IPS-NIHi7 (cell line): Measurements from ENCODE around the gene MIPEP.

Source experiments
- DNase-seq: peaks from one replicate; pipeline ENCODE4 v3.0.0; 2012; ENCODE audit warnings: mixed read lengths; ENCODE audit errors: extremely low spot score

Gene MIPEP

DNA sequence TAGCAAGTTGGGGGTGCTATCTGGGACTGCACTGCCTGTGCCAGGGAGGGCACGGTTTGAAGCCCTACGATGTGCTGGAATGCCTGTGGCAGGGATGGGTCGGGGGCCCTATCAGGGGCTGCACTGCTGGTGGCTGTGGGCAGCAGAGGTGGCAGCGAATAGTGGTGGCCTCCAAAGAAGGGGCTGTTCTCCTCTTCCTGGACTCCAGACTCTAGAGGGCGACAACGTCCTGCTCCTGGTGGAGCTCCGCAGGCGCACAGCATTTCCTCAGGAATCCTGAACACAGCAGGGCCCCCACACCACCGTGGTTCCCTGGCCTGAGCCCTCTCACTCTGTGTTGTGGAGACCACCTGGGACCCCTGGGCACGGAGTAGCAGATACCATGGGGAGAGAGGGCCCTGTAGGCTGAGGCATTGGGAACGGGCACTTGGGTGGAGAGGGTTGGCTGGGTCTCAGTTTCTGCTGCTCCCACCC lies 173.4 kb downstream of the MIPEP start:
- DNase-seq = peak; percentile 74

GRCh38 chr13:23715092-23715761 lies 174.0 kb downstream of the MIPEP start:
- DNase-seq = no peak

DNA sequence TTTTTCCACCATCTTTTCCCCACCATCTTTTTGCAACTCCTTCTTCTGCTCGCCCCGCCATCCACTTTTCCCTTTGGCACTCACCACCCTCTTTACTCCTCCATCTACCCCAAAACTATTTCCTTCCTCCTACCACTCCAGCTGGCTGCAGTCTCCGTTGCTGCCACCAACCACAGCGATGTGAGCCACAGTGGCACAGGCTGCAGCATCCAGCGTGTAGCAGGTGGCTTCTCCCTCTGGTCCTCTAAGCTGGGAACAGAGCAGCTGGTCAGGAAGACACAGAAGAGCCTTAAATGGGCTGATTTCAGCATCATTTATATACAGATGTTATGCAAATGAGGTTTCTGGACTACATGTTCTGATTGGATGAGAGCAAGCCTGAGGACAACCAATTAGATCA lies 174.5 kb downstream of the MIPEP start:
- DNase-seq = no peak

DNA sequence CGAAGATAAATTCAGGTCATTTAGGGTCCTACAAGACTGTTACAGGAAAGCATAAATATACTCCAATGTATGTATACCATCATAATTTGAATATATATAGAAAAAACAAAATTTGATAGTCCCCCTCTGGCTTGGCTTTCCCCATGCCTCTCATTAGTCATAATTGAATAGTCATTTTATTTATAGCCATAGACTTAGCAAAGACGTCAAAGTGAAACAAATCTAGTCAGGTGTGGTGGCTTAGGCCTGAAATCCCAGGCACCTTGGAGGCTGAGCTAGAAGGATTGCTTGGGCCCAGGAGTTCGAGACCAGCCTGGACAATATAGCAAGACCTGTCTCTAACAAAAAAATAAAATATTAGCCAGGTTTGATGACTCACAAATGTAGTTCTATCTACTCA lies 177.8 kb downstream of the MIPEP start:
- no peak for DNase-seq

GRCh38 chr13:23710366-23710765 lies 178.8 kb downstream of the MIPEP start:
- DNase-seq = no peak

DNA sequence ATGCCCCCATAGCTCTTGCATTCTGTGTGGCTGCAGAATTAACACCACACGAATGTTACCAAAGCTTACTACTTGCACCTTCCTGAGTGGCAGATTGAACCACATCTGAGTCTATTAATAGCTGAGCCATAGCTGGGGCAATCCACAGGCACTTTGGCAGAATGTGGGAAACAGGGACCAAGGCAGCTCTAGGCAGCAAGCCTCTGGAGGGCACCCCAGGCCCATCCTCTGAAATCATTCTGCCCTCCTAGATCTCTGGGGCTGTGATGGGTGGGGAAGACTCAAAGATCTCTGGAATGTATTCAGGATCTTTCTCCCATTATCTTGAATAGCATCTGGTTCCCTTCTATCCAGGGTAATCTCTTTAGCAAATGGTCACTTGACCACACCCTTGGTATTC lies 179.7 kb downstream of the MIPEP start:
- no peak for DNase-seq

DNA sequence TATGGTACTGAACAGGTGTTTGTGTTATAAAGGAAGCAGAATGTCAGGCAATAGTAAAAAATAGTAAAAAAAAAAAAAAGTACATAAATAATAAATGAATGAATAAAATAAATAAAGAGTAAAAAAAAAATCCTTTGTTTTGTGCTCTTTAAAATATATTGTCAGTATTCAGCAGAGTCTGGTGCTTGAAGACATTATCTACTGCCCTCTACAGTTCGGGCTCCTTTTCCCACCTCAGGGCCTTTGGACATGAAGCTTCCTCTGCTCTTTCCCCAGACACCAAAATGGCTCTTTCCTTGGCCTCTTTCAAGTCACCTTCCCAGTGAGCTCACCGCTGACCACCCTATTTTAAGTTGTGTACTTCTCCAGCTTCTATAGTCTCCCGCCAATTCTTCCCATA lies 181.5 kb downstream of the MIPEP start:
- no peak for DNase-seq

- no peak for DNase-seq
These were observed 183.6 kb downstream of the MIPEP start for GRCh38 chr13:23705583-23705982.

GRCh38 chr13:23703246-23703860 lies 185.8 kb downstream of the MIPEP start:
- DNase-seq = no peak

DNA sequence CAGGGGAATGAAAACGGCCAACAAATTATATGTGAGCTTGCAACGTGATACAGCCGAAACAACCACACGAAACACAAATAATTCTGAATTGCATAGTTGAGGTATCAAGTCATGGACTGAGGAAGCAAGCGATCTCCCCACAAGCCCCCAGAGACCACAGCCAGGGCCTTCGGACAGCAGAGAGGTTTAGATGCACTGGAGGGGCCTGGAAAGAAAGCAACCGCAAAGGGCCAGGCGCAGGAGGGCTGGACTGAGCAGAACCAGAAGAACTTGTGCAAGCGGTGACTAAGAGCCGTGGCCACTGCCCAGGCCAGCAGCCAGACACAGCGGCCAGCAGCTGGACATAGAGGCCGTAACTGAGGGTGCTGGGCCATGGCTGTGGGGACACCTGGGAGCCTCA lies 187.6 kb downstream of the MIPEP start:
- no peak for DNase-seq

DNA sequence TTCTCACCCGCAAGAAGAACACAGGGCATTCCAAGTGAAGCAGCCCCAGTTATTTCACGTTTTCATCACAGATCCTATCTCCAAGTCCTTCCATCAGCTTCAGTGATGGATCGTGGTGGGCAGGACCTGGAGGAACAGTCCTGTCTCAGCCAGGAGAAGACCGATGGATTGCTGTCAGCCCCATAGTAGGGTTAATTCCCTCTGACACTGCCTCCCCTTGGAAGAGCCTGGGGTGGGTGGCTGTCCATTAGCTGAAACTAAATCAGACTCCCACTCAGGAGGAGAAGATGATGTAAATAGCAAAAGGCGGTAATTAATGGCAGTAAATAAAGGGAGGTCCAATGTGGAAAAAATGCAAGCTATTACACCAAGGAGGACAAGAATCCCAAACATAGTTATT lies 188.0 kb downstream of the MIPEP start:
- DNase-seq = no peak

DNA sequence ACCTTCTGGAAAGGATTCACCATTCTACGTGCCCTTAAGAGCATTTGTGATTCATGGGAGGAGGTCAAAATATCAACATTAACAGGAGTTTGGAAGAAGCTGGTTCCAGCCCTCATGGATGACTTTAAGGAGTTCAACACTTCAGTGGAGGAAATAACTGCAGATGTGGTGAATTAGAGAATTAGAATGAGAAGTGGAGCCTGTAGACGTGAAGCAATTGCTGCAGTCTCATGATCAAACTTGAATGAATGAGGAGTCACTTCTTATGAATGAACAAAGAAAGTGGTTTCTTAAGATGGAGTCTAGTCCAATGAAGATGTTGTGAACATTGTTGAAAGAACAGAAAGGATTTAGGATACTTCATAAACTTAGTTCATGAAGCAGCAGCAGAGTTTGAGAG lies 189.9 kb downstream of the MIPEP start:
- no peak for DNase-seq

GRCh38 chr13:23697772-23698313 lies 191.4 kb downstream of the MIPEP start:
- no peak for DNase-seq

- DNase-seq = peak; percentile 44
These were observed 192.6 kb downstream of the MIPEP start for GRCh38 chr13:23696610-23697009.

- no peak for DNase-seq
These were observed 193.3 kb downstream of the MIPEP start for GRCh38 chr13:23695711-23696464.

DNA sequence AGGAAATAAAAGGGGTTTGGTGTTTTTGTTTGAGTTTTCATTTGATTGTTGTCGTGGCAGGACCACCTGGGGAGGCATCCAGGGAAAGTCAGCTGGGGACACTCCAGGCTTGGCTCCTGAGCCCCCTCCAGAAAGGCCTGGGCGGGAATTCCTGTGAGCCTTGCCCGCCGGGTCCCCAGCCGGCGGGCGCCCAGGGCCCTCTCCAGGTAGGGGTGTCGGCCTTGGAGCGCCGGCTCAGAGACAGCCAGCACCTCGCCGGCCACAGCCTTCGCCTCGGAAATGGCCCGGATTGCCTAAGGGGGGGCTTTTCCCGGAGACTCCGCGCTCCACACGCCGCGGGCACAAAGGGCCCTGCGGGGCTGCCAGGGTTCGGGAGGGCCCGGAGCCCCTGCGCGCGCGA lies 194.0 kb downstream of the MIPEP start:
- DNase-seq = no peak

GRCh38 chr13:23692816-23693215 lies 196.4 kb downstream of the MIPEP start:
- no peak for DNase-seq

DNA sequence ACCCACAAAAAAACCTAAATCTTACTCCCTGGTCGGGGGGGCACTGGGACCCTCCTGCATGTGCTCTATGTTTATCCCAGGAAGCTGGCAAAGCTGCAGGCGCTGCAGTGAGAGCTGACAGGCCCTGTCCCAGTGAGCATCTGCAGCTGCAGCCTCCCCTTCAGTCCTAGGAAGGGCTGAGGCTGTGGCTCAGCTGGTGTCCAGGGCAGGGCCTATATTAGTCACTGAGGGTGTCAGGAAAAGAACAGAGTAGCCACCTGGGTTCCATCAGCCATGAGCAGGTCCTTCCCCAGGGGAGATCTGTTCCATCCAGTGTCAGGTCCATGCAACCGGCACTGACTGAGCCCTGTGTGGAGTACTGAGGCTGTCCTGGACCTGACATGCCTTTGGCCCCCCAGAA lies 198.5 kb downstream of the MIPEP start:
- DNase-seq = no peak

GRCh38 chr13:23688336-23688735 lies 200.9 kb downstream of the MIPEP start:
- no peak for DNase-seq

- DNase-seq = no peak
These were observed 201.6 kb downstream of the MIPEP start for GRCh38 chr13:23687614-23688013.

GRCh38 chr13:23686948-23687347 lies 202.3 kb downstream of the MIPEP start:
- DNase-seq = no peak

GRCh38 chr13:23685416-23685815 lies 203.8 kb downstream of the MIPEP start:
- no peak for DNase-seq

GRCh38 chr13:23684647-23685046 lies 204.6 kb downstream of the MIPEP start:
- no peak for DNase-seq
